ENCODE results near the gene IL17C. TPM values are rescaled to one million over a fixed set of nuclear protein-coding genes. Genes with fewer than 3 reads are reported as not detected.
A peak's percentile ranks its signal among the peaks of the same experiment; 100 is the strongest.

The IL17C gene
- total RNA-seq, 2 donors from 2014 or later, result not detected

- Histone ChIP-seq H3K4me1 (no peaks in the 10 kb centered on the region), H3K27me3 (peaks cover 6% of the 10 kb centered on the region), H3K9ac (ENCODE audit: low read depth in 2 of 2, low read length in 2 of 2) (no peak overlapping the region), H3K27ac (no peak overlapping the region), H3K9me3 (no peaks in the 10 kb centered on the region), H3K36me3 (no peaks in the 10 kb centered on the region), H3K4me3 (no peak overlapping the region)
- no peak for TF ChIP-seq CTCF (IDR thresholded peaks at IDR 0.05)
- intact Hi-C loops (cut with DNase I), result no loop called here
- peak; percentile 51 for DNase-seq
These were observed 7.1 kb downstream of the IL17C start for GRCh38 chr16:88645455-88645854.

DNA sequence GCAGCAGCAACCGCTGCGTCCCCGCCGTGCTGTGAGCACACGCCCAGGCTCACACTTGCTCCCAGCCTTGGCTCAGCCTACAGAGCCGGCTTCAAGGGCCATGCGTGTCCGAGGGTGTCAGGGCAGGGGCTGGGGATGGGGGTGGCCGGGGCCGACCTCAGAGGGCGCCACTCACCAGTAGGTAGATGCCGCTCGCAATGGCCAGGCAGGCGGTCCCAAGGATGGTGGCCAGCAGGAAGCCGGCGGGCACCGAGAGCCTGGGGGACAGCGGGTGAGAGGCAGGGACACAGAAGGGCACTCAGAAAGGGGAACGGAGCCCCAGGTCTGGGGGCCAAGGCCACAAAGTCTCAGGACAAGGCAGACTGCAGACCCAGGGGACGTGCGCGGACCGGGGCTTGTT lies 7.6 kb downstream of the IL17C start:
- Histone ChIP-seq H3K9me3 (no peaks in the 10 kb centered on the region), H3K9ac (ENCODE audit: low read depth in 2 of 2, low read length in 2 of 2) (no peak overlapping the region), H3K4me1 (no peaks in the 10 kb centered on the region), H3K4me3 (no peak overlapping the region), H3K27ac (no peak overlapping the region), H3K36me3 (no peaks in the 10 kb centered on the region), H3K27me3 (peaks cover under 1% of the 10 kb centered on the region)
- intact Hi-C loops (cut with DNase I), result no loop called here
- TF ChIP-seq CTCF (IDR thresholded peaks at IDR 0.05), result no peak
- DNase-seq, result no peak

DNA sequence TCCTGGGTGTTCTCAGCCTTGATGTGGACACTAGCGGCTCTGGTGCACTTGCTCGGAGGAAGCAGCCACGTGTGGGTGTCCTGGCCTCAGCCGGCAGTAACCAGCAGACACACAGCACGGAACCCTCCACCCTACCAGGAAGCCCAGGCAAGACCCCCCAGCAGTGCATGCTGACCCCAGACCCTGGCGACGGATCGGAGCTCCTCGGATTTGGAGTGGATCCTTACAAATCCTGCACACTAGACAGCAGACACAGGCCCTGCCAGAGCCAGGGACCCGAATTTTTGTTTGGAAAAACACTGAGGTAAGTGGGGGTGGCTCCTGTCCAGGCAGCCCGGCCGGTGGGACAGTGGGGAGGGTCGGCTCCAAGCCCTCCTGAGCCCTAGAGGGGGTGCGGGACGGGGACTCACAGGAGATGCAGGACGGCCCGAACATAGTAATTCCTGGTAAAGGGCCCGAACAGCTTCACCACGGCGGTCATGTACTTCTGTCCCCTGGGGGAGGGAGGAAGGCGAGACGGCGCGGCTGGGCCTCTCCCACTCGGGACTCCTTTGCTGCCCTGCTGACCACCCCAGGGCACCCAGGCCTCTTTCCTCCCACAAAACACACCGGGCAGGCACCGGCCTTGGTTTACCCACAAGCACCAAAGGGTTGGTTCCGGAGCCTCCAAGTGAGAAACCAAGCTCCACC lies 8.1 kb downstream of the IL17C start:
- Histone ChIP-seq H3K27ac (no peak overlapping the region), H3K4me3 (no peak overlapping the region), H3K9ac (ENCODE audit: low read depth in 2 of 2, low read length in 2 of 2) (no peak overlapping the region), H3K4me1 (peaks cover 5% of the 10 kb centered on the region), H3K9me3 (no peaks in the 10 kb centered on the region), H3K27me3 (no peaks in the 10 kb centered on the region), H3K36me3 (no peaks in the 10 kb centered on the region)
- DNase-seq, result no peak
- TF ChIP-seq CTCF (IDR thresholded peaks at IDR 0.05), result no peak
- intact Hi-C loops (cut with DNase I), result no loop called here

DNA sequence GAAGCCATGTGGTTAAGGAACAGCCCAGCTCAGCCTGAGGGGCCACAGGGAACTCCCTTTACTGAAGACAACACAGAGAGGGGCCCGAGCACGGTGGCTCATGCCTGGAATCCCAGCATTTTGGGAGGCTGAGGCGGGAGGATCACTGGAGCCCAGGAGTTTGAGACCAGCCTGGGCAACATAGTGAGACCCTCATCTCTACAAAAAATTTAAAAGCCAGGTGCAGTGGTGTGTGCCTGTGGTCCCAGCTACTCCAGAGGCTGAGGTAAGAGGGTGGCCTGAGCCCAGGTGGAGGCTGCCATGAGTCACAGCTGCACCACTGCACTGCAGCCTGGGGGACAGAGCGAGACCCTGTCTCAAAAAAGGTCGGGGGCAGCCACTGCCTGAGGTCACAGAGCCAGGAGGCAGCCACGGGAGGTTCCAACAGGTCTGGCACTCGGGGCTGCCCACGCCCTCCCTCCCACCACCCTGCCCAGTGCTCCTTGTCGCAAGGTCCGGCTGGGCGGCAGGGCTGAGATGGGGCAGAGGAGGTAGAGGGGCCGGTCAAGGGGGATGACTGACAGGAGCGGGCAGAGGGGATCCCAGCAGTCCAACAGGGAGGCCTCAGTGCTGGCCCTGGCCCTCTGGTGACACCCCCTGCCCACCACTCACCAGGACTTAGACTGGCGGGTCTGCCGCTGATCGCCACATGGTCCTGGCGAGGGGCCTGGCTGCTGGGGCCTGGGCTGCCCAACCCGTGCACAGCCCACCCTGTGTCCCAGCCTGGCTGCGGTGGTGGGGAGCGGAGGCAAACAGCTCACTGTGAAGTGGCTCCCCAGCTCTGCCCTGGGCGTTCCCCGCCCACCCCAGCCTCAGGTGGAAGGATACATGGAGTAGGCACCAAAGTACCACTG lies 9.1 kb downstream of the IL17C start:
- no peak for DNase-seq
- Histone ChIP-seq H3K9me3 (no peaks in the 10 kb centered on the region), H3K36me3 (no peaks in the 10 kb centered on the region), H3K4me1 (peaks cover 8% of the 10 kb centered on the region), H3K4me3 (no peak overlapping the region), H3K27me3 (no peaks in the 10 kb centered on the region), H3K9ac (ENCODE audit: low read depth in 2 of 2, low read length in 2 of 2) (no peak overlapping the region), H3K27ac (no peak overlapping the region)
- intact Hi-C loops (cut with DNase I), result no loop called here
- TF ChIP-seq CTCF (IDR thresholded peaks at IDR 0.05), result no peak

- intact Hi-C loops (cut with DNase I), result no loop called here
- Histone ChIP-seq H3K27me3 (no peaks in the 10 kb centered on the region), H3K9ac (ENCODE audit: low read depth in 2 of 2, low read length in 2 of 2) (peak overlapping the region; percentile 79 to 96), H3K4me1 (peaks cover 8% of the 10 kb centered on the region), H3K27ac (peak overlapping the region; percentile 88), H3K36me3 (no peaks in the 10 kb centered on the region), H3K4me3 (peak overlapping the region; percentile 86), H3K9me3 (no peaks in the 10 kb centered on the region)
- no peak for TF ChIP-seq CTCF (IDR thresholded peaks at IDR 0.05)
- no peak for DNase-seq
These were observed 11.0 kb downstream of the IL17C start for GRCh38 chr16:88649195-88649923.
